ENCODE results near the gene WNT6.

GRCh38 chr2:218851286-218851685 lies 8.3 kb upstream of the WNT6 start:
- TF ChIP-seq TEAD4 (IDR thresholded peaks at IDR 0.05; ENCODE audit: low read depth, low read length): no peak
- no peak for TF ChIP-seq SIN3A (conservative IDR thresholded peaks at IDR 0.05 in 1 of 2, IDR thresholded peaks at IDR 0.05 in 1 of 2; ENCODE audit: low read depth in 1 of 2, low read length in 2 of 2)
- TF ChIP-seq JUN (IDR thresholded peaks at IDR 0.05; ENCODE audit: low read depth, low read length): no peak
- no peak for TF ChIP-seq CHD1 (IDR thresholded peaks at IDR 0.05; ENCODE audit: low read depth, low read length)
